ENCODE measurements around the gene KIF26B.

Gene KIF26B

DNA sequence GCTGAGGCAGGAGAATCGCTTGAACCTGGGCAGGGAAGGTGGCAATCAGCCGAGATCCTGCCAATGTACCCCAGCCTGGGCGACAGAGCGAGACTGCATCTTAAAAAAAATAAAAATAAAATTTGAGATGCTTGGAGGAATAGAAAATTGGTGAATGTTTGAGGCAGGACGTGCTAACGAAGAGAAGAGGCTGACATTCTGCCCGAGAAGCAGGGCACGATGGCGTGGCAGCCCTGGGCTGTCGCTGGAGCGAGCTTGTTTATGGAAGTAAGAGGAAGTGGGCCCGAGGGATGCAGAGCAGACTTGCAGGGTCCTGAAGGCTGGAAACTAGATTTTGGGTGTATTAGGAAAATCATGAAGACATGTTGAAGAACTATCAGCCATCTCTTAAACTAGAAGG is 92.6 kb downstream of the KIF26B start:
- no peak overlapping the region for H3K27ac ChIP-seq
- no peak for TF ChIP-seq CTCF (conservative IDR thresholded peaks at IDR 0.05; ENCODE audit: low read depth)
- ChIA-PET CTCF (interaction anchor here (0.7 kb wide), 1 partner anchor 91 kb away, joined by 3 read pairs; no protein-coding TSS in a partner anchor), POLR2A (ENCODE audit: low non-redundant PET) (no interaction called here)
- DNase-seq (ENCODE audit: low spot score), result no peak

GRCh38 chr1:245247801-245248200 is 93.0 kb downstream of the KIF26B start:
- POLR2A ChIA-PET (ENCODE audit: low non-redundant PET), result interaction anchor here (0.5 kb wide), 1 partner anchor 516 kb away, joined by 6 read pairs; no protein-coding TSS in a partner anchor
- DNase-seq (ENCODE audit: low spot score), result no peak
- no peak overlapping the region for H3K27ac ChIP-seq
- TF ChIP-seq CTCF (conservative IDR thresholded peaks at IDR 0.05; ENCODE audit: low read depth), result no peak
- CTCF ChIA-PET, result interaction anchor here (0.7 kb wide), 1 partner anchor 91 kb away, joined by 3 read pairs; no protein-coding TSS in a partner anchor

GRCh38 chr1:245248231-245248731 is 93.5 kb downstream of the KIF26B start:
- no peak for DNase-seq (ENCODE audit: low spot score)
- CTCF ChIA-PET, result interaction anchor here (0.7 kb wide), 1 partner anchor 92 kb away, joined by 3 read pairs; no protein-coding TSS in a partner anchor
- H3K27ac ChIP-seq, result no peak overlapping the region
- POLR2A ChIA-PET (ENCODE audit: low non-redundant PET), result interaction anchor here (0.5 kb wide), 1 partner anchor 516 kb away, joined by 6 read pairs; no protein-coding TSS in a partner anchor
- TF ChIP-seq CTCF (conservative IDR thresholded peaks at IDR 0.05; ENCODE audit: low read depth), result no peak

GRCh38 chr1:245255783-245256182 is 101.0 kb downstream of the KIF26B start:
- DNase-seq (ENCODE audit: low spot score), result no peak
- no peak overlapping the region for H3K27ac ChIP-seq
- ChIA-PET CTCF (no interaction called here), POLR2A (ENCODE audit: low non-redundant PET) (no interaction called here)
- no peak for TF ChIP-seq CTCF (conservative IDR thresholded peaks at IDR 0.05; ENCODE audit: low read depth)

- no peak for TF ChIP-seq CTCF (conservative IDR thresholded peaks at IDR 0.05; ENCODE audit: low read depth)
- no peak for DNase-seq (ENCODE audit: low spot score)
- CTCF ChIA-PET, result interaction anchor here (0.7 kb wide), 1 partner anchor 723 kb away, joined by 4 read pairs; no protein-coding TSS in a partner anchor
Observed at GRCh38 chr1:245256528-245256927, 101.7 kb downstream of the KIF26B start.

GRCh38 chr1:245258271-245258920 is 103.6 kb downstream of the KIF26B start:
- TF ChIP-seq CTCF (conservative IDR thresholded peaks at IDR 0.05; ENCODE audit: low read depth), result no peak
- peak; percentile 46 for DNase-seq (ENCODE audit: low spot score)
- ChIA-PET POLR2A (ENCODE audit: low non-redundant PET) (no interaction called here), CTCF (interaction anchor here (0.7 kb wide), 1 partner anchor 18 kb away, joined by 3 read pairs; no protein-coding TSS in a partner anchor)
- H3K27ac ChIP-seq, result no peak overlapping the region

More at GRCh38 chr1:245256528-245256927, 101.7 kb downstream of the KIF26B start:
- no peak overlapping the region for H3K27ac ChIP-seq
- POLR2A ChIA-PET (ENCODE audit: low non-redundant PET), result no interaction called here
